GM13976 (cell line): Measurements from ENCODE around the gene ZFPM1.

Source experiments
- DNase-seq: peaks from one replicate; pipeline ENCODE4 v3.0.0; 2012; ENCODE audit warnings: low spot score
- CTCF ChIP-seq: IDR thresholded peaks from 2 replicates; pipeline ENCODE4 v1.5.1; 2012; ENCODE audit warnings: borderline replicate concordance, mild to moderate bottlenecking; ENCODE audit not compliant: insufficient read depth; ENCODE audit errors: extremely low read depth, missing control alignments, control extremely low read depth
- in situ Hi-C: fragments of 300-500 bp; cut with MboI; formaldehyde crosslinking; loops from one replicate; pipeline ENCODE4 v1.12.0; 2022; ENCODE audit warnings: low sequenced_read_pairs, mixed read lengths, inconsistent platforms; ENCODE audit not compliant: unreplicated experiment

ZFPM1 gene

GRCh38 chr16:88432753-88433152 is 20.3 kb upstream of the ZFPM1 start:
- no peak for DNase-seq
- in situ Hi-C loops: loop anchor here (25.0 kb wide), 1 partner anchor 105 kb away; no protein-coding TSS in a partner anchor
- no peak for TF ChIP-seq CTCF

- no peak for TF ChIP-seq CTCF
- in situ Hi-C loops: loop anchor here (25.0 kb wide), 1 partner anchor 104 kb away; no protein-coding TSS in a partner anchor
- no peak for DNase-seq
Measured at GRCh38 chr16:88433632-88434352, 19.3 kb upstream of the ZFPM1 start.

GRCh38 chr16:88434353-88434690 is 18.8 kb upstream of the ZFPM1 start:
- in situ Hi-C loops: loop anchor here (25.0 kb wide), 1 partner anchor 103 kb away; no protein-coding TSS in a partner anchor
- no peak for DNase-seq
- TF ChIP-seq CTCF: no peak

GRCh38 chr16:88434746-88435145 is 18.3 kb upstream of the ZFPM1 start:
- no peak for TF ChIP-seq CTCF
- in situ Hi-C loops: loop anchor here (25.0 kb wide), 1 partner anchor 103 kb away; no protein-coding TSS in a partner anchor
- no peak for DNase-seq

GRCh38 chr16:88435437-88436355 is 17.4 kb upstream of the ZFPM1 start:
- DNase-seq: no peak
- no peak for TF ChIP-seq CTCF
- in situ Hi-C loops: loop anchor here (25.0 kb wide), 1 partner anchor 102 kb away; no protein-coding TSS in a partner anchor

- no peak for DNase-seq
- TF ChIP-seq CTCF: no peak
- in situ Hi-C loops: loop anchor here (25.0 kb wide), 1 partner anchor 101 kb away; no protein-coding TSS in a partner anchor
Measured at GRCh38 chr16:88436796-88437195, 16.3 kb upstream of the ZFPM1 start.
